ENCODE data around the gene PPM1J.

DNA sequence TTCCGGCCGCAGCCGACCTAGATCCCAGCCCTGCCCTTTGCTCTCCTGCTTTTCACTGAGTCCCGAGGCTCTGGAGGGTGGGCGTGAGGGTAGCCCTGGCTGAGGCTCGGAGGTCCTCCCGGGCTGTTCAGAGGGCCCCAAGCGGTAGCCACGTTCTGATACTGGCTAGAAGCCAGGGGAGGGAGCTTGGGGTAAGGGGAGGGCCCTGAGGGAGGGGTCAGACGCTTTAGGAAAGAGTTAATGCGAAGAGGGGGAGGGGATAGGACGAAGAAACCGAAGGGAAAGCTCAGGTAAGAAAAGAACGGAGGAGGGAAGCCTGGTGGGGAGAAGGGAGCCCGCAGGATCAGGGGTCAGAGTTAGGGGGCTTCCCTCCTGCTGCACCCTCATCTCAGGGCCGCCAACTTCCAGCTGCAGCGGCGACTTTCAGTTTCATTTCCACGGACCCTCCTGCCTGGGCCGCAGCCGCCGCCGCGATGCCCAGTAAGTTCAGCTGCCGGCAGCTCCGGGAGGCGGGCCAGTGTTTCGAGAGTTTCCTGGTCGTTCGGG lies 40.6 kb downstream of the PPM1J start, which contains the start of gene MOV10:
- no peak for TF ChIP-seq YY1 (IDR thresholded peaks at IDR 0.05; ENCODE audit: insufficient read depth, insufficient read length)
- TF ChIP-seq SUZ12 (IDR thresholded peaks at IDR 0.05; ENCODE audit: extremely low read depth, insufficient read depth, insufficient read length): no peak
- TF ChIP-seq ZNF274 (IDR thresholded peaks at IDR 0.05; ENCODE audit: low read depth, low read length): no peak
